HG02763 (cell line): ENCODE measurements around the gene GMDS.

Source experiments
- ATAC-seq: cut with Tn5 transposase; IDR thresholded peaks from one replicate; pipeline ENCODE4 v1.9.1; 2021; ENCODE audit warnings: mild to moderate bottlenecking, moderate library complexity; ENCODE audit not compliant: unreplicated experiment

Gene GMDS

GRCh38 chr6:2181567-2181966 lies 63.8 kb downstream of the GMDS start:
- ATAC-seq = no peak

GRCh38 chr6:2179950-2180349 lies 65.5 kb downstream of the GMDS start:
- ATAC-seq = no peak

GRCh38 chr6:2179241-2179640 lies 66.2 kb downstream of the GMDS start:
- no peak for ATAC-seq

GRCh38 chr6:2178125-2178524 lies 67.3 kb downstream of the GMDS start:
- no peak for ATAC-seq

- ATAC-seq = no peak
Observed at GRCh38 chr6:2175825-2176224, 69.6 kb downstream of the GMDS start.

- no peak for ATAC-seq
Observed at GRCh38 chr6:2173203-2173961, 72.0 kb downstream of the GMDS start.

- no peak for ATAC-seq
Observed at GRCh38 chr6:2171728-2172127, 73.7 kb downstream of the GMDS start.

GRCh38 chr6:2168480-2168879 lies 76.9 kb downstream of the GMDS start:
- ATAC-seq = no peak

GRCh38 chr6:2166717-2167116 lies 78.7 kb downstream of the GMDS start:
- no peak for ATAC-seq

- ATAC-seq = no peak
Observed at GRCh38 chr6:2165286-2165685, 80.1 kb downstream of the GMDS start.

- ATAC-seq = no peak
Observed at GRCh38 chr6:2164481-2164880, 80.9 kb downstream of the GMDS start.

GRCh38 chr6:2162079-2162445 lies 83.3 kb downstream of the GMDS start:
- no peak for ATAC-seq

GRCh38 chr6:2158596-2159271 lies 86.7 kb downstream of the GMDS start:
- no peak for ATAC-seq

- ATAC-seq = no peak
Observed at GRCh38 chr6:2157441-2158127, 87.8 kb downstream of the GMDS start.

- ATAC-seq = no peak
Observed at GRCh38 chr6:2155206-2155605, 90.2 kb downstream of the GMDS start.

GRCh38 chr6:2149361-2150006 lies 95.9 kb downstream of the GMDS start:
- ATAC-seq = no peak

- no peak for ATAC-seq
Observed at GRCh38 chr6:2148748-2149147, 96.7 kb downstream of the GMDS start.

- no peak for ATAC-seq
Observed at GRCh38 chr6:2147766-2148448, 97.5 kb downstream of the GMDS start.

- no peak for ATAC-seq
Observed at GRCh38 chr6:2147261-2147660, 98.1 kb downstream of the GMDS start.

- no peak for ATAC-seq
Observed at GRCh38 chr6:2144210-2144609, 101.2 kb downstream of the GMDS start.
